T-helper 1 cell treated with Interleukin-12 subunit alpha and Interleukin-12 subunit beta and Interleukin-4 antibody, amounts not matched to agents 30 μg/mL and 1 μg/mL, for 36 hours (primary cell): Measurements from ENCODE around the gene DUSP8.

Experiments
- H3K27ac Mint-ChIP-seq: one replicate; pipeline ENCODE4 v1.8.0; 2021; ENCODE audit warnings: mild to moderate bottlenecking, mixed read lengths
- H3K27me3 Mint-ChIP-seq: one replicate; pipeline ENCODE4 v1.8.0; 2021; ENCODE audit warnings: low read depth, mixed read lengths
- H3K36me3 Mint-ChIP-seq: one replicate; pipeline ENCODE4 v1.8.0; 2021; ENCODE audit warnings: low read depth, mixed read lengths
- H3K4me1 Mint-ChIP-seq: one replicate; pipeline ENCODE4 v1.8.0; 2021; ENCODE audit warnings: low read depth, mixed read lengths
- H3K4me3 Mint-ChIP-seq: one replicate; pipeline ENCODE4 v1.8.0; 2021; ENCODE audit warnings: mild to moderate bottlenecking, moderate library complexity, mixed read lengths
- H3K9me3 Mint-ChIP-seq: one replicate; pipeline ENCODE4 v1.8.0; 2021; ENCODE audit warnings: mixed read lengths

DUSP8 gene

DNA sequence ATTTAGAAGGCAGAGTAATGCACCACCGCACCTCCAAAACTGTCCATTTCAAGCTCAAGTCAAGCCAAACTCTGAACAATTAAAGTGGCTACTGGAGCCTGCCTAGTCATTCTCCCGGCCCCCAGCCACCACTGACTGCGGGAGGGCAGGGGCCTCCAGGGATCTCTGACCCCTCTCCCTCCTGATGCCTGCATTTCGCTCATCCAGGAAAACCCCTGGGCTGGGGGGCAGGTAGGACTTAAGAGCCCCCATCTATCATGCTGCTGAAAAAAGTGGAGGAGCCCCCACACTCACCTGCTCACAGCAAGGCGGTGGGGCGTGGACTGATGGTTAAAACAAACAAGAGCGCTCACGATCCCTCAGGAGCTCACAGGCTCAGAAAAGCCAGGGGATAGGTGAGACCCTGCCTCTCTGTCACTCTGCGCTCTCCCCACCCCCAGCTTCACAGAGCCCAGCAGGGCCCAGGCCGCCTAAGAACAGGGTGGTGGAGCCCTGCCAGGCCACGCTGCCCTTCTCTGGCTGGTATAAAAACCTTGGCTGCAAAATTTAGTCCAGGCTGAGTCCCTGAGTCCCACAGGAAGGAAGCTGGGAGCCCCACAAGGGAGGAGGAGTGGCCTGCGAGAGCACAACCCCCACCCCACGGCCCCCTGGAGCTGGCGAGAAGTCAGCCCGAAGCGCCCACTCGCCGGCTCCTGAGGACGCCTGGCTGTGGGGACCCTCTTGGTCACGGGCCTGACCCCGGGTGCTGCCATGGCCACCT is 64.5 kb downstream of the DUSP8 start:
- H3K4me3 Mint-ChIP-seq = no peak overlapping the region
- H3K36me3 Mint-ChIP-seq = no peaks in the 10 kb centered on the region
- no peaks in the 10 kb centered on the region for H3K9me3 Mint-ChIP-seq
- no peaks in the 10 kb centered on the region for H3K27me3 Mint-ChIP-seq
- H3K4me1 Mint-ChIP-seq = peaks cover 2% of the 10 kb centered on the region
- no peak overlapping the region for H3K27ac Mint-ChIP-seq

- peaks cover 2% of the 10 kb centered on the region for H3K4me1 Mint-ChIP-seq
- H3K27ac Mint-ChIP-seq = no peak overlapping the region
- no peak overlapping the region for H3K4me3 Mint-ChIP-seq
- no peaks in the 10 kb centered on the region for H3K9me3 Mint-ChIP-seq
- no peaks in the 10 kb centered on the region for H3K36me3 Mint-ChIP-seq
- H3K27me3 Mint-ChIP-seq = no peaks in the 10 kb centered on the region
Observed at GRCh38 chr11:1506981-1507380, 65.1 kb downstream of the DUSP8 start.

GRCh38 chr11:1505480-1505879 is 66.6 kb downstream of the DUSP8 start:
- no peak overlapping the region for H3K27ac Mint-ChIP-seq
- H3K4me1 Mint-ChIP-seq = no peaks in the 10 kb centered on the region
- no peaks in the 10 kb centered on the region for H3K27me3 Mint-ChIP-seq
- no peak overlapping the region for H3K4me3 Mint-ChIP-seq
- no peaks in the 10 kb centered on the region for H3K9me3 Mint-ChIP-seq
- H3K36me3 Mint-ChIP-seq = no peaks in the 10 kb centered on the region

GRCh38 chr11:1504581-1505290 is 67.3 kb downstream of the DUSP8 start:
- H3K4me3 Mint-ChIP-seq = no peak overlapping the region
- H3K4me1 Mint-ChIP-seq = no peaks in the 10 kb centered on the region
- no peak overlapping the region for H3K27ac Mint-ChIP-seq
- H3K9me3 Mint-ChIP-seq = no peaks in the 10 kb centered on the region
- no peaks in the 10 kb centered on the region for H3K27me3 Mint-ChIP-seq
- H3K36me3 Mint-ChIP-seq = no peaks in the 10 kb centered on the region

DNA sequence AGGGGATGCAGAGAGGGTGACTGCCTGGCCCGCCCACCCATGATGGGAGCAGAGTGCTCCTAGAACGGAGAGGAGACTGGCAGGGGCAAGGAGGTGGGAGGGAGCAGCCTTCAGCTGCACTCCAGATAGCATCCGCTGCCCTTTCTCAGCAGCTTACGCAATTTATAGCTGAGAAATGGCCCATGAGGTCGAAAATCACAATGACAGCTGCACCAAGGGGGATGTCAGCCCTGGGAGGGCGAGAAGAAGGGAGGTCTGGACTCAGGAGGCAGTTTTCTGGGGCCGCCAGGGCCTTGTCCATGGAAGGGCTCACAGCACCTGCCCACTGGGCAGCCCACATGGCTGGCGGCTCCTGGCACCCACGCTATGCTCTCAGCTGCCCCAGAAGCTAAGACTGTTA is 67.9 kb downstream of the DUSP8 start:
- no peaks in the 10 kb centered on the region for H3K9me3 Mint-ChIP-seq
- no peaks in the 10 kb centered on the region for H3K27me3 Mint-ChIP-seq
- peaks cover under 1% of the 10 kb centered on the region for H3K36me3 Mint-ChIP-seq
- H3K4me3 Mint-ChIP-seq = no peak overlapping the region
- H3K4me1 Mint-ChIP-seq = no peaks in the 10 kb centered on the region
- no peak overlapping the region for H3K27ac Mint-ChIP-seq
